ENCODE results near the gene BIK. TPM values are rescaled to one million over a fixed set of nuclear protein-coding genes. Genes with fewer than 3 reads are reported as not detected.
A peak's percentile ranks its signal among the peaks of the same experiment; 100 is the strongest.
"Not testable (repeated sequence)": the region's sequence is repeated elsewhere in the genome, so short reads cannot be mapped to it uniquely, and the experiment has no call there.

The BIK gene
- total RNA-seq, 1 donor from 2014 or later: not detected

GRCh38 chr22:43129426-43130425 is 19.2 kb downstream of the BIK start:
- ATAC-seq (ENCODE audit: poor library complexity): no peak
- intact Hi-C loops (cut with DNase I): no loop called here
- DNase-seq: no peak

- ATAC-seq (ENCODE audit: poor library complexity) (peak; percentile 61), DNase-seq (peak; percentile 68)
- intact Hi-C loops (cut with DNase I): no loop called here
Measured at GRCh38 chr22:43131773-43132501, 21.4 kb downstream of the BIK start.

- intact Hi-C loops (cut with DNase I): no loop called here
- no peak for ATAC-seq (ENCODE audit: poor library complexity)
Measured at GRCh38 chr22:43133401-43133800, 22.9 kb downstream of the BIK start.

GRCh38 chr22:43134553-43134952 is 24.0 kb downstream of the BIK start:
- intact Hi-C loops (cut with DNase I): no loop called here
- ATAC-seq (ENCODE audit: poor library complexity) (no peak), DNase-seq (no peak)

More at GRCh38 chr22:43133401-43133800, 22.9 kb downstream of the BIK start:
- DNase-seq: no peak

- DNase-seq (no peak), ATAC-seq (ENCODE audit: poor library complexity) (no peak)
- intact Hi-C loops (cut with DNase I): no loop called here
Measured at GRCh38 chr22:43135565-43135964, 25.0 kb downstream of the BIK start.

- intact Hi-C loops (cut with DNase I): no loop called here
- DNase-seq: peak; percentile 72
- ATAC-seq (ENCODE audit: poor library complexity): peak; percentile 63
Measured at GRCh38 chr22:43136255-43136654, 25.7 kb downstream of the BIK start.

- intact Hi-C loops (cut with DNase I): no loop called here
- ATAC-seq (ENCODE audit: poor library complexity) (peak; percentile 53), DNase-seq (no peak)
Measured at GRCh38 chr22:43136801-43137200, 26.3 kb downstream of the BIK start.

- peak; percentile 91 for DNase-seq
- ATAC-seq (ENCODE audit: poor library complexity): peak; percentile 96
- intact Hi-C loops (cut with DNase I): no loop called here
Measured at GRCh38 chr22:43142880-43143562, 32.5 kb downstream of the BIK start, which contains the start of gene MCAT. Gene MCAT (minus strand): TSS chr22:43143398. CDS start chr22:43143348, 50 bp downstream.

GRCh38 chr22:43144949-43145348 is 34.4 kb downstream of the BIK start:
- ATAC-seq (ENCODE audit: poor library complexity): no peak
- intact Hi-C loops (cut with DNase I): no loop called here
- no peak for DNase-seq

- ATAC-seq (ENCODE audit: poor library complexity); intact Hi-C loops (cut with DNase I); DNase-seq: not testable (repeated sequence)
Measured at GRCh38 chr22:43145371-43145770, 34.8 kb downstream of the BIK start.

- ATAC-seq (ENCODE audit: poor library complexity); intact Hi-C loops (cut with DNase I): not testable (repeated sequence)
- peak; percentile 74 for DNase-seq
Measured at GRCh38 chr22:43146332-43146731, 35.8 kb downstream of the BIK start.

- intact Hi-C loops (cut with DNase I): no loop called here
- ATAC-seq (ENCODE audit: poor library complexity): no peak
- peak; percentile 60 for DNase-seq
Measured at GRCh38 chr22:43147821-43148220, 37.3 kb downstream of the BIK start.

- peak; percentile 64 for DNase-seq
- ATAC-seq (ENCODE audit: poor library complexity): no peak
- intact Hi-C loops (cut with DNase I): no loop called here
Measured at GRCh38 chr22:43148581-43148980, 38.0 kb downstream of the BIK start.

GRCh38 chr22:43150731-43151206 is 40.2 kb downstream of the BIK start:
- DNase-seq: no peak
- no peak for ATAC-seq (ENCODE audit: poor library complexity)
- intact Hi-C loops (cut with DNase I): no loop called here

- intact Hi-C loops (cut with DNase I): loop anchor here (2.0 kb wide), 1 partner anchor 35 kb away; the partner anchor contains the start of gene TTLL12
- ATAC-seq (ENCODE audit: poor library complexity) (peak; percentile 89), DNase-seq (peak; percentile 91)
Measured at GRCh38 chr22:43151251-43152002, 40.9 kb downstream of the BIK start, which contains the start of gene TSPO. Gene TSPO (plus strand): TSS chr22:43151559. CDS start chr22:43159239, 7,680 bp downstream.

- intact Hi-C loops (cut with DNase I): loop anchor here (2.0 kb wide), 1 partner anchor 35 kb away; the partner anchor contains the start of gene TTLL12
- ATAC-seq (ENCODE audit: poor library complexity): no peak
Measured at GRCh38 chr22:43152003-43152356, 41.4 kb downstream of the BIK start.

GRCh38 chr22:43152357-43153071 is 42.0 kb downstream of the BIK start:
- intact Hi-C loops (cut with DNase I): loop anchor here (2.0 kb wide), 1 partner anchor 34 kb away; the partner anchor contains the start of gene TTLL12
- peak; percentile 86 for DNase-seq
- ATAC-seq (ENCODE audit: poor library complexity): peak; percentile 79

More at GRCh38 chr22:43152003-43152356, 41.4 kb downstream of the BIK start:
- no peak for DNase-seq

Data from Right ventricle myocardium superior (tissue), 1 donor.